HEK293 (cell line): ENCODE results near the gene PPP6R3.

Experiments
- EGR2 ChIP-seq: fragments of 450-650 bp; formaldehyde crosslinking; IDR thresholded peaks from 2 replicates; pipeline ENCODE4 v1.5.1; 2016; ENCODE audit warnings: low read depth, missing biosample characterization, missing genetic modification characterization
- HOXC10 ChIP-seq: sonication (generic); formaldehyde crosslinking; IDR thresholded peaks from 2 replicates; pipeline ENCODE4 v1.8.1; 2023; ENCODE audit warnings: mild to moderate bottlenecking, missing genetic modification reagents
- KLF17 ChIP-seq: fragments of 450-650 bp; formaldehyde crosslinking; IDR thresholded peaks from 2 replicates; pipeline ENCODE4 v1.5.1; 2016; ENCODE audit warnings: missing biosample characterization, missing genetic modification characterization
- PRDM2 ChIP-seq: fragments of 450-650 bp; formaldehyde crosslinking; IDR thresholded peaks from 2 replicates; pipeline ENCODE4 v1.5.1; 2016; ENCODE audit warnings: missing biosample characterization, missing genetic modification characterization, borderline replicate concordance
- PRDM4 ChIP-seq: fragments of 450-650 bp; formaldehyde crosslinking; IDR thresholded peaks from 2 replicates; pipeline ENCODE4 v1.5.1; 2017; ENCODE audit warnings: missing biosample characterization, missing genetic modification characterization
- TRIM28 ChIP-seq: IDR thresholded peaks from 2 replicates; pipeline ENCODE4 v1.6.1; 2011; ENCODE audit warnings: low read length, control low read depth, borderline replicate concordance
- WT1 ChIP-seq: fragments of 450-650 bp; formaldehyde crosslinking; IDR thresholded peaks from 2 replicates; pipeline ENCODE4 v1.5.1; 2016; ENCODE audit warnings: missing biosample characterization, missing genetic modification characterization
- ZBTB11 ChIP-seq: fragments of 450-650 bp; formaldehyde crosslinking; conservative IDR thresholded peaks from 2 replicates; pipeline ENCODE4 v1.5.1; 2016; ENCODE audit warnings: low read depth, missing biosample characterization, missing genetic modification characterization
- ZBTB6 ChIP-seq: fragments of 450-650 bp; formaldehyde crosslinking; IDR thresholded peaks from 2 replicates; pipeline ENCODE4 v1.5.1; 2017; ENCODE audit warnings: missing biosample characterization, missing genetic modification characterization
- ZFHX2 ChIP-seq: fragments of 450-650 bp; formaldehyde crosslinking; conservative IDR thresholded peaks from 2 replicates; pipeline ENCODE4 v1.5.1; 2016; ENCODE audit warnings: missing biosample characterization, missing genetic modification characterization
- ZNF112 ChIP-seq: fragments of 450-650 bp; formaldehyde crosslinking; IDR thresholded peaks from 2 replicates; pipeline ENCODE4 v1.5.0; 2017; ENCODE audit warnings: missing biosample characterization, missing genetic modification characterization
- ZNF140 ChIP-seq: fragments of 450-650 bp; formaldehyde crosslinking; IDR thresholded peaks from 2 replicates; pipeline ENCODE4 v1.5.1; 2016; ENCODE audit warnings: missing biosample characterization, missing genetic modification characterization
- ZNF146 ChIP-seq: fragments of 450-650 bp; formaldehyde crosslinking; IDR thresholded peaks from 2 replicates; pipeline ENCODE4 v1.5.1; 2016; ENCODE audit warnings: missing biosample characterization, missing genetic modification characterization
- ZNF18 ChIP-seq: fragments of 450-650 bp; formaldehyde crosslinking; IDR thresholded peaks from 2 replicates; pipeline ENCODE4 v1.5.1; 2016; ENCODE audit warnings: missing biosample characterization, missing genetic modification characterization
- ZNF19 ChIP-seq: fragments of 450-650 bp; formaldehyde crosslinking; IDR thresholded peaks from 2 replicates; pipeline ENCODE4; 2016; ENCODE audit warnings: missing biosample characterization, missing genetic modification characterization, low read depth
- ZNF302 ChIP-seq: fragments of 450-650 bp; formaldehyde crosslinking; IDR thresholded peaks from 2 replicates; pipeline ENCODE4 v1.5.1; 2016; ENCODE audit warnings: missing biosample characterization, missing genetic modification characterization, low read depth
- ZNF394 ChIP-seq: fragments of 450-650 bp; formaldehyde crosslinking; IDR thresholded peaks from 2 replicates; pipeline ENCODE4 v1.5.1; 2016; ENCODE audit warnings: missing biosample characterization, missing genetic modification characterization, mild to moderate bottlenecking, moderate library complexity, borderline replicate concordance
- ZNF398 ChIP-seq: fragments of 450-650 bp; formaldehyde crosslinking; IDR thresholded peaks from 2 replicates; pipeline ENCODE4 v1.5.1; 2017; ENCODE audit warnings: missing biosample characterization, missing genetic modification characterization
- ZNF433 ChIP-seq: fragments of 450-650 bp; formaldehyde crosslinking; IDR thresholded peaks from 2 replicates; pipeline ENCODE4 v1.5.1; 2016; ENCODE audit warnings: missing biosample characterization, missing genetic modification characterization, low read depth
- ZNF596 ChIP-seq: fragments of 450-650 bp; IDR thresholded peaks from 2 replicates; pipeline ENCODE4 v1.5.0; 2018; ENCODE audit warnings: missing biosample characterization, mild to moderate bottlenecking, missing genetic modification characterization, moderate library complexity
- ZNF621 ChIP-seq: fragments of 450-650 bp; formaldehyde crosslinking; IDR thresholded peaks from 2 replicates; pipeline ENCODE4 v1.5.1; 2017; ENCODE audit warnings: missing biosample characterization, missing genetic modification characterization

Gene PPP6R3

GRCh38 chr11:68659158-68659921 lies 198.8 kb downstream of the PPP6R3 start (continued):
- TF ChIP-seq PRDM2 (tag by site-specific recombination) (no peak), ZNF302 (tag by site-specific recombination) (no peak), ZNF18 (tag by site-specific recombination) (peak; percentile 49; the same call in 1 of the 2 replicates), EGR2 (tag by site-specific recombination) (no peak), WT1 (peak; percentile 81), ZNF621 (no peak), TRIM28 (no peak), ZNF140 (tag by site-specific recombination) (no peak), PRDM4 (tag by site-specific recombination) (peak; percentile 95), ZNF146 (tag by site-specific recombination) (no peak), KLF17 (peak; percentile 39; the same call in 1 of the 2 replicates), ZBTB6 (tag by site-specific recombination) (0 out of 2 replicates have a peak, but pooled peaks have one; percentile 25), ZNF596 (tag by site-specific recombination) (no peak), HOXC10 (no peak), ZNF398 (tag by site-specific recombination) (peak; percentile 40; the same call in 1 of the 2 replicates), ZBTB11 (peak; percentile 53; the same call in 1 of the 2 replicates), ZNF433 (tag by site-specific recombination) (no peak), ZNF112 (tag by site-specific recombination) (no peak), ZFHX2 (tag by site-specific recombination) (peak; percentile 57), ZNF394 (no peak), ZNF19 (tag by site-specific recombination) (no peak)
